ENCODE results near the gene TGM1.

Gene TGM1

GRCh38 chr14:24243336-24243836 is 19.6 kb downstream of the TGM1 start:
- TF ChIP-seq CTCF (IDR thresholded peaks at IDR 0.05; ENCODE audit: extremely low read depth, missing control alignments): no peak
- DNase-seq (ENCODE audit: low spot score): no peak

DNA sequence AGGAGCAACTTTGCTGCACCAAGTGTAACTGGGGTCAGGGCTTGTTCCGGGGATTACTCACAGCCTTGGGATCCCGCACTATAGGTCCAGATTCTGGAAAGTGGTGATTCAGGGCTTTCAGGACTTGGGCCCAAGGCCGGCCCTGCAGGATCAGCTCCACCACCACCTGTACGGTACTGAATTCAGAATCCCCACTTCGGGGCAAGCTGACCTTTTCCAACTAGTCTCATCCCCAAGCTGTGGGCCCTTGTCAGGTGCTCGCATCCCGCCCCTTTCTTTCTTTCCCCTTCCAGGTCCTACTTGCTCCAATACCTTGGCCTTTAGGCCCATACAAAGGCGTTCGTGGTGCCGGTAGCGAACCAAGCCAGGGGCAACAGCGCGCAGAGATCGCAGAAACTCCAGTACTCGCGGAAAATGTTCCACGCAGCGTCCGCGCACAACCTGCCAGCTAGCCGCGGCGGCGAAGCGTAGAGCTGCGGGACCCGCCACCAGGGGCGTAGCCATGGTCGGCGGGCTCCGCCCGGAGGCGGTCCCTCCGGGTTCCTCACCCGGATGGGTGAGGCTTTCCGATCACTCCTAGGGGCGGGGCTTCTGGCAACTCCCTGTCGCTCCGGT is 21.0 kb downstream of the TGM1 start:
- DNase-seq (ENCODE audit: low spot score): peak; percentile 89
- TF ChIP-seq CTCF (IDR thresholded peaks at IDR 0.05; ENCODE audit: extremely low read depth, missing control alignments): peak; percentile 7

DNA sequence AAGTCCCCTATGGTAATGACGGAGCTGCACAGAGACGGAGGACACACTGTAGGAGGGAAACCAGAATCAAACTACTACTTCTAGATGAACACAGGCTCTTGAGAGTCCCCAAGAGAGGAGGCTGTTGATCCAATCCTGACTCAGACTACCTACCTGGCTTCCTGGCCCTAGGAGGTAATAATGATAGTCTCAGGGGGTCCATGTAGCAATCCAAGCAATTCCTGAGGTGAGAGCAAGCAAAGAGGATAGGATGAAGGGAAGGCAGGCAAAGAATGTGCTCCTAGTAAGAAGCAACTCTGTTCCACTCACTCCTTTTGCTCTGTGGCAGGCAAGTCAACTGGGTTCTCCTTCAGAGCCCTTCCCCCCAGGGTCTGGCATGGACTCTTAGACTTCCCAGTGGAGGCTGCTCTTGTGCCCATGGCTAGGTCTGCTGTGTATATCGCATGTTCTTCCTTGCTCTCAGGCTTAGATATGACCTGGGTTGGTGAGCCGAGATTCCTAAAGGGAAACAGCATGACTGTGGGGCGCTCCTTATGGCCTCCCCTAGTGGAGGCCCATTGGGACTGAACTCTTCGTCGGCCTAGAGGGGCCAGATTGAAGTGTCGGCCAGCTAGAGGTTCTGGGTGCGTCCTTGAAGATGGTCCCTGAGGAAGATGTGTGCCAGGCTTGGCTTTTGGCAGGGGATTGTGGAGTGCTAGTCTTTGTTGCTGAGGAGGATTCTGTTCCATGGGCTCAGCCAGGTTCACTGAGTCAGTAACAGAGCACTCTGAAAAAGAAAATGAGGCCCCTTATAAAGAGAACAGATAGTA is 22.7 kb downstream of the TGM1 start:
- DNase-seq (ENCODE audit: low spot score): no peak
- TF ChIP-seq CTCF (IDR thresholded peaks at IDR 0.05; ENCODE audit: extremely low read depth, missing control alignments): no peak

GRCh38 chr14:24238527-24239037 is 24.4 kb downstream of the TGM1 start:
- TF ChIP-seq CTCF (IDR thresholded peaks at IDR 0.05; ENCODE audit: extremely low read depth, missing control alignments): no peak
- DNase-seq (ENCODE audit: low spot score): no peak

DNA sequence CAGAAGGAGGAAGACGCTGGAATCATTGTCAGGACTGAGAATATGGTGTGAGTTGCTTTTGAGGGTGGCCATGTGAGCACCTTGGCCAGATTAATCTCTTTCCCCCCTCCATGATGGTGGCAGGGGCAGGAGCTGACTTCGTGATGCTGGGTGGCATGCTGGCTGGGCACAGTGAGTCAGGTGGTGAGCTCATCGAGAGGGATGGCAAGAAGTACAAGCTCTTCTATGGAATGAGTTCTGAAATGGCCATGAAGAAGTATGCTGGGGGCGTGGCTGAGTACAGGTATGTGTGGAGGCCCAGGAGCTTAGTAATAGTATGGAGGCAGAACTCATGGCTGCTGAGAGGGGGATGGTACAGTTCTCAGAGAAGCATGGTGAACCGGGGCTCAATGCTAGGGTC is 24.9 kb downstream of the TGM1 start:
- no peak for DNase-seq (ENCODE audit: low spot score)
- TF ChIP-seq CTCF (IDR thresholded peaks at IDR 0.05; ENCODE audit: extremely low read depth, missing control alignments): no peak

GRCh38 chr14:24237463-24237955 is 25.5 kb downstream of the TGM1 start:
- DNase-seq (ENCODE audit: low spot score): no peak
- TF ChIP-seq CTCF (IDR thresholded peaks at IDR 0.05; ENCODE audit: extremely low read depth, missing control alignments): no peak
